ENCODE data around the gene BCL2L15.

GRCh38 chr1:113874012-113874879, 13.1 kb downstream of the BCL2L15 start:
- TF ChIP-seq POLR2A (IDR thresholded peaks at IDR 0.05; ENCODE audit: low read depth, low read length) (no peak), POLR2AphosphoS5 (IDR thresholded peaks at IDR 0.05; ENCODE audit: low read depth, low read length) (no peak), TAF1 (IDR thresholded peaks at IDR 0.05; ENCODE audit: borderline replicate concordance, low read depth, low read length) (no peak)
